ENCODE results near the gene NUTF2. TPM values are rescaled to one million over a fixed set of nuclear protein-coding genes. Genes with fewer than 3 reads are reported as not detected.

NUTF2 gene
- total and polyA plus RNA-seq, 2 of the 8 experiments (the other 6 are each of a cell fraction or from before 2014, with no cell fraction given), result 219 to 377 TPM

GRCh38 chr16:67848118-67848517, 1.4 kb downstream of the NUTF2 start:
- Histone ChIP-seq H3K36me3 (ENCODE audit: control insufficient read depth in 2 of 4, insufficient read depth in 4 of 4, low read length in 3 of 4) (peaks cover 0 to 4% (median 0%) of the 10 kb centered on the region in 4 experiments; a peak in 2 of 8 replicates), H2BK12ac (ENCODE audit: low read depth, low read length) (no peak overlapping the region), H3K4me3 (ENCODE audit: extremely low read depth in 1 of 4, insufficient read depth in 2 of 4, low read depth in 3 of 4, low read length in 4 of 4) (peak overlapping the region; percentile 91 to 95 (median 93)), H3K23me2 (ENCODE audit: low read depth, low read length) (peaks cover 13% of the 10 kb centered on the region), H3K14ac (ENCODE audit: insufficient read length) (no peak overlapping the region), H3K4me2 (ENCODE audit: insufficient read depth in 1 of 2, low read depth in 2 of 2, low read length in 2 of 2) (peak overlapping the region; percentile 75 to 86), H3K27me3 (replicated peaks in 1 of 4; ENCODE audit: control insufficient read depth in 3 of 4, extremely low read depth in 1 of 4, insufficient read depth in 3 of 4, low read length in 3 of 4) (no peaks in the 10 kb centered on the region), H3K79me1 (ENCODE audit: low read depth, low read length) (peaks cover 14% of the 10 kb centered on the region), H3K4me1 (replicated peaks in 1 of 4; ENCODE audit: control insufficient read depth in 3 of 4, insufficient read depth in 4 of 4, low read length in 3 of 4) (peaks cover 6 to 25% (median 14%) of the 10 kb centered on the region in 4 experiments), H2AFZ (ENCODE audit: low read length) (no peak overlapping the region), H2BK15ac (ENCODE audit: low read length) (no peak overlapping the region), H2BK120ac (replicated peaks; ENCODE audit: low read depth, low read length) (no peak overlapping the region), H3K79me2 (ENCODE audit: control insufficient read depth in 1 of 2, insufficient read depth in 2 of 2, low read length in 2 of 2) (peaks cover 18 to 80% of the 10 kb centered on the region in 2 experiments), H3K4ac (replicated peaks; ENCODE audit: insufficient read length, low read depth, low read length) (no peak overlapping the region), H3K23ac (ENCODE audit: insufficient read length) (no peak overlapping the region), H3K18ac (ENCODE audit: extremely low read depth, low read length) (no peak overlapping the region), H3K9ac (replicated peaks in 1 of 4; ENCODE audit: extremely low read depth in 1 of 4, low read depth in 3 of 4, low read length in 3 of 4) (peak overlapping the region in 3 of 4 experiments; percentile 78 to 96 (median 93); a peak in 5 of 7 replicates), H4K8ac (ENCODE audit: extremely low read depth, insufficient read depth, low read length) (0 out of 2 replicates have a peak overlapping the region, but pooled peaks have one; percentile 11), H4K20me1 (replicated peaks in 1 of 2; ENCODE audit: control insufficient read depth in 1 of 2, insufficient read depth in 2 of 2, low read length in 2 of 2) (peaks cover 17 to 27% of the 10 kb centered on the region in 2 experiments), H3K9me3 (ENCODE audit: insufficient read depth in 2 of 2, low read depth in 1 of 2, low read length in 1 of 2) (no peaks in the 10 kb centered on the region), H4K5ac (ENCODE audit: insufficient read length, low read depth, low read length) (no peak overlapping the region), H2BK5ac (ENCODE audit: low read depth, low read length) (no peak overlapping the region; the same call in 1 of the 2 replicates), H4K91ac (replicated peaks; ENCODE audit: insufficient read length, low read length) (no peak overlapping the region), H2BK20ac (ENCODE audit: low read length) (no peak overlapping the region), H3K27ac (ENCODE audit: low read depth, low read length) (no peak overlapping the region), H2AK5ac (ENCODE audit: low read depth, low read length) (no peak overlapping the region), H3K56ac (replicated peaks; ENCODE audit: insufficient read length, low read depth, low read length) (no peak overlapping the region)
- ChIA-PET POLR2A (ENCODE audit: partially characterized antibody) (interaction anchor here (0.6 to 11.7 kb wide), 12 partner anchors 9 to 1049 kb away, joined by 3 to 100 read pairs (median 4); partner anchors contain the start of gene EDC4), CTCF (ENCODE audit: partially characterized antibody) (interaction anchor here (1.6 to 10.2 kb wide), 5 partner anchors 10 to 94 kb away, joined by 4 to 123 read pairs (median 7); partner anchors contain the start of gene NRN1L)
- DNase-seq (ENCODE audit: low read depth in 1 of 2, low spot score in 2 of 2) (no peak), FAIRE-seq (no peak)
- 96% methylated on average over 11 of the region's 11 CpGs; no CpG with 5 or more reads in 1 of the 2 experiments for WGBS, 2 experiments (ENCODE audit: extremely low coverage in 1 of 2, insufficient coverage in 1 of 2, insufficient read length in 1 of 2, insufficient replicate concordance in 2 of 2, low coverage in 1 of 2, low lambda C conversion rate in 2 of 2, missing lambda C conversion rate in 1 of 2)
- TF ChIP-seq JUND (IDR thresholded peaks at IDR 0.05; ENCODE audit: low read length) (no peak), SAP30 (IDR thresholded peaks at IDR 0.05; ENCODE audit: insufficient read depth, insufficient replicate concordance, low read length) (no peak), POU5F1 (IDR thresholded peaks at IDR 0.05; ENCODE audit: low read depth, low read length) (no peak), KDM5A (IDR thresholded peaks at IDR 0.05; ENCODE audit: low read length) (no peak), ASH2L (IDR thresholded peaks at IDR 0.05; ENCODE audit: low read length) (no peak), ATF3 (IDR thresholded peaks at IDR 0.05; ENCODE audit: insufficient read depth, low read depth, low read length) (no peak), GTF2F1 (IDR thresholded peaks at IDR 0.05; ENCODE audit: borderline replicate concordance, low read depth, low read length) (no peak), MAX (IDR thresholded peaks at IDR 0.05) (no peak), KDM4A (IDR thresholded peaks at IDR 0.05; ENCODE audit: low read depth, low read length, severe bottlenecking) (no peak), CBX8 (IDR thresholded peaks at IDR 0.05; ENCODE audit: borderline replicate concordance, low read depth, low read length) (no peak)
